PC-3 (cell line): ENCODE measurements around the gene GPN2. TPM values are rescaled to one million over a fixed set of nuclear protein-coding genes. Genes with fewer than 3 reads are reported as not detected.
"Not testable (repeated sequence)": the region's sequence is repeated elsewhere in the genome, so short reads cannot be mapped to it uniquely, and the experiment has no call there.

ENCODE experiments used
- ATAC-seq: fragments of 200-7000 bp; cut with Tn5 transposase; 2 replicates; pipeline ENCODE4 v1.9.1; 2020; ENCODE audit warnings: mild to moderate bottlenecking, moderate library complexity
- BruUV-seq: library from RNA; stranded (reverse); fragments of 400-500 nt; replicated peaks from 2 replicates; lab custom pipeline; 2021; lab: Mats Ljungman, UMichigan
- CTCF ChIA-PET: fragments of 300-600 bp; sonication (Branson Sonifier 250); formaldehyde crosslinking; loops from one replicate; lab custom pipeline; 2022; ENCODE audit warnings: antibody characterized with exemption; lab: Charles Lee
- POLR2A ChIA-PET: fragments of 300-600 bp; sonication (Branson Sonifier 250); formaldehyde crosslinking; loops from one replicate; lab custom pipeline; 2022; ENCODE audit warnings: antibody characterized with exemption; ENCODE audit not compliant: unreplicated experiment; lab: Charles Lee
- DNase-seq: peaks from one replicate; pipeline ENCODE4 v3.0.0-alpha.2; 2015
- H2AFZ ChIP-seq: fragments of 300-600 bp; sonication (generic); 2 replicates; pipeline ENCODE4 v1.6.0; 2016; ENCODE audit warnings: antibody characterized with exemption, low read length
- H3F3A ChIP-seq: fragments of 300-600 bp; sonication (generic); one replicate; pipeline ENCODE4 v1.6.0; 2017; ENCODE audit warnings: antibody characterized with exemption, low read length, control low read depth, mild to moderate bottlenecking; ENCODE audit not compliant: unreplicated experiment
- H3K27ac ChIP-seq: fragments of 300-600 bp; sonication (generic); 2 replicates; pipeline ENCODE4 v1.5.1; 2016; ENCODE audit warnings: mild to moderate bottlenecking, low read length
- H3K27me3 ChIP-seq: fragments of 300-600 bp; sonication (generic); 2 replicates; pipeline ENCODE4 v1.6.1; 2016; ENCODE audit warnings: low read length, mixed read lengths
- H3K36me3 ChIP-seq: fragments of 300-600 bp; sonication (generic); 2 replicates; pipeline ENCODE4 v1.6.1; 2016; ENCODE audit warnings: low read depth, mixed run types, low read length, mixed read lengths
- H3K4me1 ChIP-seq: fragments of 300-600 bp; sonication (generic); 2 replicates; pipeline ENCODE4 v1.5.1; 2016; ENCODE audit warnings: low read length; ENCODE audit not compliant: insufficient read depth
- H3K4me2 ChIP-seq: fragments of 300-600 bp; sonication (generic); 2 replicates; pipeline ENCODE4 v1.6.0; 2016; ENCODE audit warnings: low read length
- H3K4me3 ChIP-seq: fragments of 300-600 bp; sonication (generic); 2 replicates; pipeline ENCODE4 v1.5.1; 2016; ENCODE audit warnings: mild to moderate bottlenecking, low read length, mixed read lengths
- H3K79me2 ChIP-seq: fragments of 300-600 bp; sonication (generic); 2 replicates; pipeline ENCODE4 v1.6.1; 2017; ENCODE audit warnings: low read length, mixed read lengths
- H3K9ac ChIP-seq: fragments of 300-600 bp; sonication (generic); 2 replicates; pipeline ENCODE4 v1.6.0; 2016; ENCODE audit warnings: mild to moderate bottlenecking, low read length
- H3K9me2 ChIP-seq: fragments of 300-600 bp; sonication (generic); replicated peaks from 2 replicates; pipeline ENCODE4 v1.6.1; 2016; ENCODE audit warnings: mixed run types, low read length, mixed read lengths
- H3K9me3 ChIP-seq: fragments of 300-600 bp; sonication (generic); 2 replicates; pipeline ENCODE4 v1.6.1; 2016; ENCODE audit warnings: low read length, mixed read lengths
- H4K20me1 ChIP-seq: fragments of 300-600 bp; sonication (generic); 2 replicates; pipeline ENCODE4 v1.6.1; 2016; ENCODE audit warnings: low read length, mixed read lengths
- EZH2 ChIP-seq: fragments of 300-600 bp; sonication (generic); IDR thresholded peaks from one replicate; pipeline ENCODE4 v1.6.1; 2017; ENCODE audit warnings: antibody characterized with exemption, mild to moderate bottlenecking, low read length; ENCODE audit not compliant: unreplicated experiment
- EZH2phosphoT487 ChIP-seq: fragments of 300-600 bp; sonication (generic); IDR thresholded peaks from 2 replicates; pipeline ENCODE4 v1.6.1; 2018; ENCODE audit warnings: mild to moderate bottlenecking, antibody characterized with exemption, low read length, borderline replicate concordance
- intact Hi-C: fragments of 100-400 bp; cut with micrococcal nuclease; formaldehyde crosslinking; loops from 2 replicates; pipeline ENCODE4 v1.9.0; 2023
- total RNA-seq: library from RNA; depleted of rRNA; stranded (reverse); fragments of >200 nt; gene quantifications from 2 replicates; pipeline ENCODE4 v1.2.3, GENCODE V29; 2014
- TF ChIP-seq, protein P1 (sequence below): fragments of 300-600 bp; sonication (generic); conservative IDR thresholded peaks from 2 replicates; pipeline ENCODE4 v1.5.1; 2017; ENCODE audit warnings: antibody characterized with exemption, low read depth, mild to moderate bottlenecking, low read length

GPN2 gene
- total RNA-seq, 1 experiment from 2014 or later: 24.6 TPM

DNA sequence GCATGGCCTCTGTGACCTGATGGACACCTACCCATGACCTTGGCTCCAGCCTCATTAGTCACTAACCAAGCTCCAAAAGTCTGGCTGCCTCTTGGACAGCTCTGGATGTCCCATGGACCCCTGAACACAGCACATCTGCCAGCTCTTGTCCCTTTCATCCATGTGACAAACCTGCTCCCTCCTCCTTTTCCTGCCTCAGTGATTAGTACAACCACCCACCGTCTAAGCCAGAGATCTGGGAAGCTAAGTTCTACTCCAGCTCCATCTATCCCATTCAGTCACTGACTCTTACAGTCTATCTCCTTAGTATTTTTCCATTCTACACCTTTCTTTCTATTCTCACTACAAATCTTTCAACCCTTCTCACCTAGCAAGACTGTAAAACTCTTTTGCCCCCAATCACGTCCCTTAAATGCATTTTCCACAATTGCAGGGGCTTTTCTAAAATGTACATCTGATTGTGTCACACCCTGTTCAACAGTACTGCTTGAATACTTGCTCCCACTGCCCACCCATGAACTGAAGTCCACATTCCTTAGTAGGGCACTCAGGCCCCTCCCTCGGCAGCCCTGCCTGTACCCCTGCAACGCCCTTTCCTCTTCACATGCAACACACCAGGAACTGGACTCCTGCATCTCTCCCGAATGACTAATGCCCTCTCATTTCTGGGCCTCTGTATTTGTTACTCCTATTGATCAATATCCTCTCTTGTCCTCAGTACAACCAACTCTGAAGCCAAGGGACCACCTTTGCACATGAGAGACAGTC is 7.2 kb downstream of the GPN2 start:
- H3K9ac ChIP-seq: no peak overlapping the region
- DNase-seq (no peak), ATAC-seq (no peak)
- H3K9me3 ChIP-seq: no peaks in the 10 kb centered on the region
- H3K36me3 ChIP-seq: peaks cover 45% of the 10 kb centered on the region
- ChIA-PET CTCF (no interaction called here), POLR2A (no interaction called here)
- BruUV-seq: no TSS peak
- peaks cover under 1% of the 10 kb centered on the region for H3K4me1 ChIP-seq
- TF ChIP-seq EZH2 (no peak), EZH2phosphoT487 (no peak)
- TF ChIP-seq, protein P1, sequence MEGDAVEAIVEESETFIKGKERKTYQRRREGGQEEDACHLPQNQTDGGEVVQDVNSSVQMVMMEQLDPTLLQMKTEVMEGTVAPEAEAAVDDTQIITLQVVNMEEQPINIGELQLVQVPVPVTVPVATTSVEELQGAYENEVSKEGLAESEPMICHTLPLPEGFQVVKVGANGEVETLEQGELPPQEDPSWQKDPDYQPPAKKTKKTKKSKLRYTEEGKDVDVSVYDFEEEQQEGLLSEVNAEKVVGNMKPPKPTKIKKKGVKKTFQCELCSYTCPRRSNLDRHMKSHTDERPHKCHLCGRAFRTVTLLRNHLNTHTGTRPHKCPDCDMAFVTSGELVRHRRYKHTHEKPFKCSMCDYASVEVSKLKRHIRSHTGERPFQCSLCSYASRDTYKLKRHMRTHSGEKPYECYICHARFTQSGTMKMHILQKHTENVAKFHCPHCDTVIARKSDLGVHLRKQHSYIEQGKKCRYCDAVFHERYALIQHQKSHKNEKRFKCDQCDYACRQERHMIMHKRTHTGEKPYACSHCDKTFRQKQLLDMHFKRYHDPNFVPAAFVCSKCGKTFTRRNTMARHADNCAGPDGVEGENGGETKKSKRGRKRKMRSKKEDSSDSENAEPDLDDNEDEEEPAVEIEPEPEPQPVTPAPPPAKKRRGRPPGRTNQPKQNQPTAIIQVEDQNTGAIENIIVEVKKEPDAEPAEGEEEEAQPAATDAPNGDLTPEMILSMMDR: no peak
- H2AFZ ChIP-seq: no peak overlapping the region
- no peak overlapping the region for H3K4me3 ChIP-seq
- no peaks in the 10 kb centered on the region for H3K9me2 ChIP-seq
- no peak overlapping the region for H3K4me2 ChIP-seq
- no peaks in the 10 kb centered on the region for H4K20me1 ChIP-seq
- peaks cover 20% of the 10 kb centered on the region for H3K79me2 ChIP-seq
- H3F3A ChIP-seq: peaks cover 5% of the 10 kb centered on the region
- no peak overlapping the region for H3K27ac ChIP-seq
- intact Hi-C loops: no loop called here
- H3K27me3 ChIP-seq: no peaks in the 10 kb centered on the region

DNA sequence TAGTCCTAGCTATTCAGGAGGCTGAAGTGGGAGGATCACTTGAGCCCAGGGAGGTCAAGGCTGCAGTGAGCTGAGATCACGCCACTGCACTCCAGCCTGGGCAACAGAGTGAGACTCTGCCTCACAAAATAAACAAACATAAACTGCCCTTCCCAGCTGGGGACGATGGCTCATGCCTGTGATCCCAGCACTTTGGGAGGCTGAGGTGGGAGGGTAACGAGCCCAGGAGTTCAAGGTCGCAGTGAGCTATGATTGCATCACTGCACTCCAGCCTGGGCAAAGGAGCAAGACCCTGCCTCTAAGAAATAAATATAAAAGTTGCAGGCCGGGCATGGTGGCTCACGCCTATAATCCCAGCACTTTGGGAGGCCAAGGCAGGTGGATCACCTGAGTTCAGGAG is 8.5 kb downstream of the GPN2 start:
- H3F3A ChIP-seq, POLR2A ChIA-PET, H3K4me2 ChIP-seq, BruUV-seq, ATAC-seq, H3K27me3 ChIP-seq, H3K9me3 ChIP-seq, H4K20me1 ChIP-seq, DNase-seq, H3K27ac ChIP-seq, H2AFZ ChIP-seq, H3K9ac ChIP-seq, H3K9me2 ChIP-seq, H3K4me3 ChIP-seq, intact Hi-C loops: not testable (repeated sequence)
- peaks cover 45% of the 10 kb centered on the region for H3K36me3 ChIP-seq
- H3K4me1 ChIP-seq: peaks cover 13% of the 10 kb centered on the region
- peaks cover 17% of the 10 kb centered on the region for H3K79me2 ChIP-seq
- CTCF ChIA-PET: interaction anchor here (1.2 kb wide), 1 partner anchor 72 kb away, joined by 3 read pairs; no protein-coding TSS in a partner anchor

DNA sequence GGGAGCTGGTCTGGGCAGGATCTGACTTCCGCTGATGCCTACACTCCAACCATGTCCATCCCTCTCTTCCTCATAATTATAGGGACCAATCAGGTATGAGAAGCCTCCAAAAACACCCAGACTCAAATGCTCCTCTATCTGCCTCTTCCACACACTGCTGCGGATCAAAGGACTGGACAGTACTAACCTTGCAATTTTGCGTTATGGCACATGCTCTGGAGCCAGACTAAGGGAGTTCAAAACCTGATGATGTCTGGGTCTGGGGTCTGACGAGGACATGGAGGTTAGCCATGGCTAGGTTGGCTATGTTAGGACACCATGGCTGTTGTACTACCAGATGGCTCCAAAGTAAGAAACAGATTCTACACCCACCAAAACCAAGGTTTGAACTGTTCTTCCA is 10.3 kb downstream of the GPN2 start:
- Histone ChIP-seq H3K27ac (no peak overlapping the region), H3K9me2 (no peaks in the 10 kb centered on the region), H3K9me3 (no peaks in the 10 kb centered on the region), H3K9ac (no peak overlapping the region), H3K79me2 (peaks cover 8% of the 10 kb centered on the region; the same call in 1 of the 2 replicates), H3K4me2 (no peak overlapping the region), H4K20me1 (no peaks in the 10 kb centered on the region), H2AFZ (no peak overlapping the region), H3K4me3 (no peak overlapping the region), H3K36me3 (peaks cover 37% of the 10 kb centered on the region), H3F3A (peaks cover 9% of the 10 kb centered on the region), H3K27me3 (no peaks in the 10 kb centered on the region), H3K4me1 (peaks cover 31% of the 10 kb centered on the region)
- intact Hi-C loops: loop anchor here (5.0 kb wide), 1 partner anchor 67 kb away; no protein-coding TSS in a partner anchor
- ATAC-seq (no peak), DNase-seq (no peak)
- CTCF ChIA-PET: no interaction called here
- POLR2A ChIA-PET: no interaction called here
- no TSS peak for BruUV-seq
- TF ChIP-seq, protein P1: no peak
- no peak for TF ChIP-seq EZH2phosphoT487
- TF ChIP-seq EZH2: no peak
